Left ventricle myocardium inferior (tissue), 1 donor: ENCODE measurements around the gene CPNE5. TPM values are rescaled to one million over a fixed set of nuclear protein-coding genes. Genes with fewer than 3 reads are reported as not detected.

Source experiments
- DNase-seq: peaks from one replicate; pipeline ENCODE4 v3.0.0-alpha.2; 2020
- H3K27ac ChIP-seq: fragments of 200-600 bp; replicated peaks from 2 replicates; pipeline ENCODE4 v1.8.0; 2021
- H3K27me3 ChIP-seq: fragments of 200-600 bp; 2 replicates; pipeline ENCODE4 v1.8.0; 2021; ENCODE audit warnings: low read depth
- H3K36me3 ChIP-seq: fragments of 200-600 bp; 2 replicates; pipeline ENCODE4 v1.8.0; 2021
- H3K4me1 ChIP-seq: fragments of 200-600 bp; 2 replicates; pipeline ENCODE4 v1.8.0; 2021
- H3K4me3 ChIP-seq: fragments of 200-600 bp; 2 replicates; pipeline ENCODE4 v1.8.0; 2021; ENCODE audit warnings: mild to moderate bottlenecking, moderate library complexity
- H3K9me3 ChIP-seq: fragments of 200-600 bp; replicated peaks from 2 replicates; pipeline ENCODE4 v1.8.0; 2021
- intact Hi-C: fragments of 100-400 bp; cut with micrococcal nuclease; formaldehyde crosslinking; loops from one replicate; pipeline ENCODE4 v1.11.0; 2022
- long read RNA-seq: library from polyadenylated mRNA; unstranded; transcript quantifications from one replicate; pipeline ENCODE4 v2.0.0, GENCODE V29; 2021
- total RNA-seq: library from RNA; stranded (reverse); fragmentation: NEBNext Ultra II Directional; extraction: Animal tissue kit (Norgen Biotek cat#: 25700); gene quantifications from one replicate; pipeline ENCODE4 v1.2.1, GENCODE V29; 2021
- TF ChIP-seq, protein P1 (sequence below): fragments of 200-600 bp; IDR thresholded peaks from 2 replicates; pipeline ENCODE4 v1.8.0; 2021; ENCODE audit warnings: antibody characterized with exemption, mild to moderate bottlenecking, borderline replicate concordance
- donor health status: DM: no; HTN: yes; CAD: no; lungs with severe emphysema.

CPNE5 gene
- total RNA-seq: 26.5 TPM
- long read RNA-seq, partial matches to known transcripts: 6 of 24 reads
- long read RNA-seq, other reads (novel, unspliced or antisense): 16 of 24 reads

GRCh38 chr6:36838896-36839748 lies at the start of gene CPNE5:
Gene CPNE5 (minus strand): TSS chr6:36839444. CDS start chr6:36839377, 67 bp downstream.
- H3K36me3 ChIP-seq: no peaks in the 10 kb centered on the region
- intact Hi-C loops: loop anchor here (10.0 kb wide), 1 partner anchor 224 kb away; no protein-coding TSS in a partner anchor
- H3K9me3 ChIP-seq: no peaks in the 10 kb centered on the region
- peaks cover 59% of the 10 kb centered on the region for H3K4me1 ChIP-seq
- peak within 1 kb of the TSS; percentile 63 for H3K4me3 ChIP-seq
- H3K27ac ChIP-seq: peak within 1 kb of the TSS; percentile 92
- peaks cover 20% of the 10 kb centered on the region for H3K27me3 ChIP-seq
- DNase-seq: peak; percentile 56
- TF ChIP-seq, protein P1, sequence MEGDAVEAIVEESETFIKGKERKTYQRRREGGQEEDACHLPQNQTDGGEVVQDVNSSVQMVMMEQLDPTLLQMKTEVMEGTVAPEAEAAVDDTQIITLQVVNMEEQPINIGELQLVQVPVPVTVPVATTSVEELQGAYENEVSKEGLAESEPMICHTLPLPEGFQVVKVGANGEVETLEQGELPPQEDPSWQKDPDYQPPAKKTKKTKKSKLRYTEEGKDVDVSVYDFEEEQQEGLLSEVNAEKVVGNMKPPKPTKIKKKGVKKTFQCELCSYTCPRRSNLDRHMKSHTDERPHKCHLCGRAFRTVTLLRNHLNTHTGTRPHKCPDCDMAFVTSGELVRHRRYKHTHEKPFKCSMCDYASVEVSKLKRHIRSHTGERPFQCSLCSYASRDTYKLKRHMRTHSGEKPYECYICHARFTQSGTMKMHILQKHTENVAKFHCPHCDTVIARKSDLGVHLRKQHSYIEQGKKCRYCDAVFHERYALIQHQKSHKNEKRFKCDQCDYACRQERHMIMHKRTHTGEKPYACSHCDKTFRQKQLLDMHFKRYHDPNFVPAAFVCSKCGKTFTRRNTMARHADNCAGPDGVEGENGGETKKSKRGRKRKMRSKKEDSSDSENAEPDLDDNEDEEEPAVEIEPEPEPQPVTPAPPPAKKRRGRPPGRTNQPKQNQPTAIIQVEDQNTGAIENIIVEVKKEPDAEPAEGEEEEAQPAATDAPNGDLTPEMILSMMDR: no peak

- no peaks in the 10 kb centered on the region for H3K9me3 ChIP-seq
- no peak overlapping the region for H3K4me3 ChIP-seq
- TF ChIP-seq, protein P1: no peak
- H3K27me3 ChIP-seq: no peaks in the 10 kb centered on the region
- peaks cover 12% of the 10 kb centered on the region for H3K36me3 ChIP-seq
- peak overlapping the region; percentile 59 for H3K27ac ChIP-seq
- intact Hi-C loops: no loop called here
- H3K4me1 ChIP-seq: peaks cover 66% of the 10 kb centered on the region
- DNase-seq: no peak
These were observed 48.9 kb upstream of the CPNE5 start for GRCh38 chr6:36888115-36888643.

DNA sequence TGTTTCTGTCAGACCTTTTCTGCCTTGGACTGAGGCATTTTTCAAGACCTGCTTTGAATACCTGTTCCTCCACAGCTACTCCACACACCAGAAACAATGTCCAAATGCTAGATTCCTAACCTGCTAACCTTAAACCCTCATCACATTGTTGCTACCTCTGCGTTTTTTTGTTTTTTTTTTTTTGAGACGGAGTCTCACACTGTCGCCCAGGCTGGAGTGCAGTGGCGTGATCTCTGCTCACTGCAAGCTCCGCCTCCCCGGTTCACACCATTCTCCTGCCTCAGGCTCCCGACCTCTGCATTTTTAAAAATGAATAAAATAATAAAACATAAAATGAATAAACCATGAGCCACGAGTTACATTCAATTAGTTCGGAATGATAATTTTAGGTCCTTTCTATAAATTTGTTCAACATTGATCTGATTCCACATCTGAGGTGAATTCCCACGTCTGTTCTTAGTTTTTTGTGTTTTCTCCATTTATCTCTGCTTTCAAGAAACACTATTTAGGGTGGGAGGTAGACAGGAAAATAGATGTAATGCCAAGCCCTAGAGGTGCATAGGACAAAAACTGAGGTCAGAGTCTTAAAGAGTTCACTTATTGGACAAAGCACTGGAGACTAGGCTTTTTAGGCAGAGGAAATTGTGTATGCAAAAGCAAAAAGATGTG lies 47.8 kb upstream of the CPNE5 start:
- peaks cover 7% of the 10 kb centered on the region for H3K36me3 ChIP-seq
- intact Hi-C loops: no loop called here
- TF ChIP-seq, protein P1: no peak
- no peaks in the 10 kb centered on the region for H3K27me3 ChIP-seq
- peak overlapping the region; percentile 93 for H3K27ac ChIP-seq
- H3K4me3 ChIP-seq: peak overlapping the region; percentile 81
- H3K4me1 ChIP-seq: peaks cover 62% of the 10 kb centered on the region
- DNase-seq: no peak
- no peaks in the 10 kb centered on the region for H3K9me3 ChIP-seq

GRCh38 chr6:36885461-36886401 lies 46.5 kb upstream of the CPNE5 start, which contains the start of gene C6orf89:
Gene C6orf89 (plus strand): TSS chr6:36885952. CDS start chr6:36899445, 13,493 bp downstream.
- TF ChIP-seq, protein P1: peak; percentile 90
- Histone ChIP-seq H3K27me3 (no peaks in the 10 kb centered on the region), H3K4me3 (peak within 1 kb of the TSS; percentile 81)

More at GRCh38 chr6:36885461-36886401, 46.5 kb upstream of the CPNE5 start, which contains the start of gene C6orf89:
- peaks cover 4% of the 10 kb centered on the region for H3K36me3 ChIP-seq
- DNase-seq: peak; percentile 97
- H3K27ac ChIP-seq: peak within 1 kb of the TSS; percentile 93
- intact Hi-C loops: no loop called here
- peaks cover 55% of the 10 kb centered on the region for H3K4me1 ChIP-seq
- no peaks in the 10 kb centered on the region for H3K9me3 ChIP-seq
